Transverse colon (tissue), 4 donors: ENCODE data around the gene ABCG1.

Source experiments
- POLR2A ChIP-seq: fragments of 450-650 bp; IDR thresholded peaks from one replicate; pipeline ENCODE4 v1.6.1; 2016; ENCODE audit warnings: antibody characterized with exemption, mild to moderate bottlenecking, moderate library complexity
- POLR2AphosphoS5 ChIP-seq, 3 donors: sonication (generic); formaldehyde crosslinking; IDR thresholded peaks; one replicate each; pipeline ENCODE4 v1.6.1; 2016; ENCODE audit warnings: antibody characterized with exemption in 3 of 3
- TF ChIP-seq, protein P1 (sequence below), 5 experiments: fragments of 200-600 bp in 3 of 5; fragments of 450-650 bp in 2 of 5; sonication (generic) in 3 of 5; IDR thresholded peaks; 1 replicate in 2 of 5; 2 replicates in 3 of 5; pipeline ENCODE4 v1.5.1; 2016 to 2017; ENCODE audit warnings: antibody characterized with exemption in 5 of 5, inconsistent platforms in 3 of 5, mild to moderate bottlenecking in 2 of 5, moderate library complexity in 1 of 5

DNA sequence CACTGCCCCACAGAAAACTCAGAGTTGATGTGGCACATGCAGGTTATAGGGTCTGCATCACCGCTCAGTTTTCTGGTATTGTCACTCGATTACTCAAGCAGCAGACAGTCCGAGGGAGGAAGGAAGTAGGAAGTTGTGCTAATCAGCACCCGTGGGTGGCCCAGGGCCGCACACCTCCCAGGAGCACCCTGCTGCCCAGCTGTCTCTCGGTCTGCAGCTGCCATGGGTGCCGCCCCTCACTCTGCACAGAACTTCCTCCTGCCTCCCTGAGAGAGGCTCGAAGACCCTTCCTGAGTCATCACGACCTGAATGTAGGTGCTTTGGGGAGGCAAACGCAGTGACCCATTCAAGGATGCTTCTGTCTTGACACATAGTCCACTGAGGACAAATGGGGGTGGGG, 100.4 kb downstream of the ABCG1 start:
- TF ChIP-seq POLR2A, result no peak
- TF ChIP-seq, protein P1, sequence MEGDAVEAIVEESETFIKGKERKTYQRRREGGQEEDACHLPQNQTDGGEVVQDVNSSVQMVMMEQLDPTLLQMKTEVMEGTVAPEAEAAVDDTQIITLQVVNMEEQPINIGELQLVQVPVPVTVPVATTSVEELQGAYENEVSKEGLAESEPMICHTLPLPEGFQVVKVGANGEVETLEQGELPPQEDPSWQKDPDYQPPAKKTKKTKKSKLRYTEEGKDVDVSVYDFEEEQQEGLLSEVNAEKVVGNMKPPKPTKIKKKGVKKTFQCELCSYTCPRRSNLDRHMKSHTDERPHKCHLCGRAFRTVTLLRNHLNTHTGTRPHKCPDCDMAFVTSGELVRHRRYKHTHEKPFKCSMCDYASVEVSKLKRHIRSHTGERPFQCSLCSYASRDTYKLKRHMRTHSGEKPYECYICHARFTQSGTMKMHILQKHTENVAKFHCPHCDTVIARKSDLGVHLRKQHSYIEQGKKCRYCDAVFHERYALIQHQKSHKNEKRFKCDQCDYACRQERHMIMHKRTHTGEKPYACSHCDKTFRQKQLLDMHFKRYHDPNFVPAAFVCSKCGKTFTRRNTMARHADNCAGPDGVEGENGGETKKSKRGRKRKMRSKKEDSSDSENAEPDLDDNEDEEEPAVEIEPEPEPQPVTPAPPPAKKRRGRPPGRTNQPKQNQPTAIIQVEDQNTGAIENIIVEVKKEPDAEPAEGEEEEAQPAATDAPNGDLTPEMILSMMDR (IDR thresholded peaks at IDR 0.05), result no peak
- TF ChIP-seq POLR2AphosphoS5 (IDR thresholded peaks at IDR 0.05), result peak in 2 of 3 donors; percentile 19 to 21
